ENCODE data around the gene CREB3.

- TF ChIP-seq POLR2A (IDR thresholded peaks at IDR 0.05) (no peak), EP300 (IDR thresholded peaks at IDR 0.05) (no peak), CTCF (IDR thresholded peaks at IDR 0.05) (no peak)
Measured at GRCh38 chr9:35718721-35719511, 13.6 kb upstream of the CREB3 start.
